Erythroblast (primary cell): ENCODE measurements around the gene RASEF.
"Not testable (repeated sequence)": the region's sequence is repeated elsewhere in the genome, so short reads cannot be mapped to it uniquely, and the experiment has no call there.

Source experiments
- DNase-seq, 2 experiments: peaks; one replicate each; lab custom pipeline; 2025; lab: John Stamatoyannopoulos, UW
- GATA1 ChIP-seq: IDR thresholded peaks from 2 replicates; pipeline ENCODE4 v1.6.1; 2011; ENCODE audit warnings: low read depth, mild to moderate bottlenecking, control low read depth, low read length, moderate library complexity
- POLR2A ChIP-seq: IDR thresholded peaks from 2 replicates; pipeline ENCODE4 v1.6.1; 2011; ENCODE audit warnings: mild to moderate bottlenecking, low read length

Gene RASEF

GRCh38 chr9:82940376-82940775 lies 122.6 kb downstream of the RASEF start:
- TF ChIP-seq GATA1 (no peak), POLR2A (no peak)
- DNase-seq: no peak

GRCh38 chr9:82939451-82939850 lies 123.5 kb downstream of the RASEF start:
- TF ChIP-seq POLR2A (no peak), GATA1 (no peak)
- DNase-seq: no peak

DNA sequence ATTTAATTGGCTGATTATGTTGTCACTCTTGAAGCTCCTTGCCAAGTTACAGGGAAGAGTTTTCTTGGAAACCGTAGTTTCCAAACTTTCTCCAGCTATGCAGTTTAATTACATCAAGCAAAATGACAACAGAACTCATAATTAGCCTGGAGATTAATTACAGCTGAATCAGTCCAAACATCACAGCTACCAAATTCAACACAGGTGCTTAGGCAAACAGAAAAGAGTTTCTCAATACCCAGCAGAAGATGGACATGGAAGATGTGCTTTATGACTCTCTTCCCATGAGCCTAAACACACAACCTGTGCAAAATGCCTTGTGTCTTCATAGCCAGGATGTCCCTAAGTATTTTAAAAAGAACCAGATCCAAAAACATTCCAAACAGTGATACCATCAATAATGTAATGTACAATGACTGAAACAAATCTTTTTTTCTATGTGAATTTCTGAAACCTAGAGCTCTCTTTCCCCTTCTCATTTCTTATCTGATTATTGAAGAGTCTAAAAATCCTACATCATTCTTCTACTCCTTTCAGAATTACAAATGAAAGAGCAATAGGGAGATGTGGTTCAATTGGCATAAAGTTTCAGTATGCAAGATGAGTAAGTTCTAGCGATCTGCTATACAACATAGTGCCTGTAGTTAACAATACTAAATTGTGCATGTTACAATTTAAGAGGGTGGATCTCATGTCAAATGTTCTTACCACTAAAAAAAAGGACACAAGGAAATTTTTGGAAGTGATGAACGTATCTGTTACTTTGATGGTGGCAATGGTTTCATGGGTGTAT lies 124.3 kb downstream of the RASEF start:
- TF ChIP-seq POLR2A (no peak), GATA1 (no peak)
- no peak for DNase-seq

GRCh38 chr9:82936561-82936960 lies 126.4 kb downstream of the RASEF start:
- DNase-seq: not testable (repeated sequence)

DNA sequence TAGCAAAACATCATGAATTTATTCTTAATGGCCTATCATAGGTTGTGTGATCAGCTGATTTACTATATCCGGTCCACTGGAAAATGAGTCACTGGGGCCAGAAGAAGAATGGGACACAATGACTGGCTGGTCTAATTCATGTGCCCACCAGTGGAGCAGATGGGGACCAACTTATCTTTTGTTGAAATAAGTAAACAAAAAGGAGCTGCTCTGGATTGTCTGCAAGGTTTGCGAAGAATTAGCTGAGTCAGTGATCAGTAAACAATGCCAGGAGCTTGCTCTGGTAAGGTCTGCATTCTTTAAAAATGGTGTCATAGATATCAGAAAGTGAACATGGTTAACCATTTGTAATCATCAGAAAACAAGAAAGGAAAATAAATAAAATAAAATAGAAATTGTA lies 128.0 kb downstream of the RASEF start:
- DNase-seq: no peak

DNA sequence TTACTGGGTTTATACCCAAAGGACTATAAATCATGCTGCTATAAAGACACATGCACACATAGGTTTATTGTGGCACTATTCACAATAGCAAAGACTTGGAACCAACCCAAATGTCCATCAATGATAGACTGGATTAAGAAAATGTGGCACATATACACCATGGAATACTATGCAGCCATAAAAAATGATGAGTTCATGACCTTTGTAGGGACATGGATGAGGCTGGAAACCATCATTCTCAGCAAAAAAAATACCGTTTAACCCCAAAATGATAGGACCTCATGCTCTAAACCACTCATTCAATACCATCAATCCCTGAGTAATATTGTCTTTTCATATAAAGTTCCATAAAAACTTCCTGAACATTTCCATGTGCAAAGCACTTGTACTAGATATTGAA lies 128.9 kb downstream of the RASEF start:
- not testable (repeated sequence) for DNase-seq

More for the DNA sequence above, 128.0 kb downstream of the RASEF start:
- no peak for TF ChIP-seq POLR2A
- no peak for TF ChIP-seq GATA1

GRCh38 chr9:82930116-82930515 lies 132.8 kb downstream of the RASEF start:
- TF ChIP-seq POLR2A (no peak), GATA1 (no peak)
- no peak for DNase-seq
